ENCODE measurements around the gene NPIPB9.
"Not testable (repeated sequence)": the region's sequence is repeated elsewhere in the genome, so short reads cannot be mapped to it uniquely, and the experiment has no call there.

The NPIPB9 gene

GRCh38 chr16:28820016-28820415 is 68.4 kb downstream of the NPIPB9 start:
- TF ChIP-seq ZNF384 (IDR thresholded peaks at IDR 0.05) (no peak), LEF1 (IDR thresholded peaks at IDR 0.05; ENCODE audit: borderline replicate concordance) (no peak), PKNOX1 (IDR thresholded peaks at IDR 0.05) (no peak), FOXK2 (IDR thresholded peaks at IDR 0.05) (no peak)
- CTCF ChIA-PET = no interaction called here
- no peak for DNase-seq (ENCODE audit: extremely low spot score)
- POLR2A ChIA-PET = no interaction called here

- not testable (repeated sequence) for DNase-seq (ENCODE audit: extremely low spot score)
- ChIA-PET POLR2A (interaction anchor here (0.9 to 4.3 kb wide), 3 partner anchors 27 to 124 kb away, joined by 3 to 54 read pairs (median 4); partner anchors contain the start of gene TUFM), CTCF (interaction anchor here (1.2 kb wide), 1 partner anchor 124 kb away, joined by 3 read pairs; no protein-coding TSS in a partner anchor)
These were observed 69.0 kb downstream of the NPIPB9 start for GRCh38 chr16:28820546-28820945.

GRCh38 chr16:28821874-28822519 is 70.4 kb downstream of the NPIPB9 start:
- ChIA-PET CTCF (no interaction called here), POLR2A (interaction anchor here (0.6 to 4.7 kb wide), 19 partner anchors 9 to 129 kb away, joined by 3 to 54 read pairs (median 5); partner anchors contain the start of genes NFATC2IP, SH2B1 and TUFM)
- TF ChIP-seq ELF4 (IDR thresholded peaks at IDR 0.05) (0 out of 2 replicates have a peak, but pooled peaks have one; percentile 8), ARNT (IDR thresholded peaks at IDR 0.05) (no peak), FOXM1 (IDR thresholded peaks at IDR 0.05; ENCODE audit: borderline replicate concordance) (no peak)
- no peak for DNase-seq (ENCODE audit: extremely low spot score)
